ENCODE data around the gene PSMC5. TPM values are rescaled to one million over a fixed set of nuclear protein-coding genes. Genes with fewer than 3 reads are reported as not detected.
"Not testable (repeated sequence)": the region's sequence is repeated elsewhere in the genome, so short reads cannot be mapped to it uniquely, and the experiment has no call there.

Gene PSMC5
- polyA plus RNA-seq, 1 experiment, result 220 TPM

DNA sequence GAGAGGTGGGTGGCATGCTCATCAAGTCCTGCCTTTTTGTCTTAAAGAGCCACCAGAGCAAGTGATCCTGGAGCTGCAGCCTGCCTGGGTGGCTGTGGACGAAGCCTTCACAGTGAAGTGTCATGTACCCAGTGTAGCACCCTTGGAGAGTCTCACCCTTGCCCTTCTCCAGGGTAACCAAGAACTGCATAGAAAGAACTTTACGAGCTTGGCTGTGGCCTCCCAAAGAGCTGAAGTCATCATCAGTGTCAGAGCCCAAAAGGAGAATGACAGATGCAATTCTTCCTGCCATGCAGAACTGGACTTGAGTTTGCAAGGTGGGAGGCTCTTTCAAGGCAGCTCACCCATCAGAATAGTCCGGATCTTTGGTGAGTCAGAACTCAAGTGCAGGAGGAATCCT, 32.0 kb downstream of the PSMC5 start:
- TF ChIP-seq, protein P1, sequence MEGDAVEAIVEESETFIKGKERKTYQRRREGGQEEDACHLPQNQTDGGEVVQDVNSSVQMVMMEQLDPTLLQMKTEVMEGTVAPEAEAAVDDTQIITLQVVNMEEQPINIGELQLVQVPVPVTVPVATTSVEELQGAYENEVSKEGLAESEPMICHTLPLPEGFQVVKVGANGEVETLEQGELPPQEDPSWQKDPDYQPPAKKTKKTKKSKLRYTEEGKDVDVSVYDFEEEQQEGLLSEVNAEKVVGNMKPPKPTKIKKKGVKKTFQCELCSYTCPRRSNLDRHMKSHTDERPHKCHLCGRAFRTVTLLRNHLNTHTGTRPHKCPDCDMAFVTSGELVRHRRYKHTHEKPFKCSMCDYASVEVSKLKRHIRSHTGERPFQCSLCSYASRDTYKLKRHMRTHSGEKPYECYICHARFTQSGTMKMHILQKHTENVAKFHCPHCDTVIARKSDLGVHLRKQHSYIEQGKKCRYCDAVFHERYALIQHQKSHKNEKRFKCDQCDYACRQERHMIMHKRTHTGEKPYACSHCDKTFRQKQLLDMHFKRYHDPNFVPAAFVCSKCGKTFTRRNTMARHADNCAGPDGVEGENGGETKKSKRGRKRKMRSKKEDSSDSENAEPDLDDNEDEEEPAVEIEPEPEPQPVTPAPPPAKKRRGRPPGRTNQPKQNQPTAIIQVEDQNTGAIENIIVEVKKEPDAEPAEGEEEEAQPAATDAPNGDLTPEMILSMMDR (IDR thresholded peaks at IDR 0.05; ENCODE audit: low read depth, low read length), result no peak
- H3K9me3 ChIP-seq (ENCODE audit: control insufficient read depth, insufficient read depth, low read length), result no peaks in the 10 kb centered on the region
- no peak for DNase-seq (ENCODE audit: low read depth, low spot score)
- peaks cover 13% of the 10 kb centered on the region for H3K27me3 ChIP-seq (ENCODE audit: control insufficient read depth, insufficient read depth, low read length)
- H3K4me3 ChIP-seq (ENCODE audit: low read depth, low read length), result no peak overlapping the region
- POLR2A ChIA-PET, result no interaction called here
- no peak overlapping the region for H3K27ac ChIP-seq (ENCODE audit: low read depth, low read length)
- CTCF ChIA-PET, result interaction anchor here (0.5 to 1.8 kb wide), 3 partner anchors 11 to 171 kb away, joined by 3 to 6 read pairs (median 4); no protein-coding TSS in a partner anchor

DNA sequence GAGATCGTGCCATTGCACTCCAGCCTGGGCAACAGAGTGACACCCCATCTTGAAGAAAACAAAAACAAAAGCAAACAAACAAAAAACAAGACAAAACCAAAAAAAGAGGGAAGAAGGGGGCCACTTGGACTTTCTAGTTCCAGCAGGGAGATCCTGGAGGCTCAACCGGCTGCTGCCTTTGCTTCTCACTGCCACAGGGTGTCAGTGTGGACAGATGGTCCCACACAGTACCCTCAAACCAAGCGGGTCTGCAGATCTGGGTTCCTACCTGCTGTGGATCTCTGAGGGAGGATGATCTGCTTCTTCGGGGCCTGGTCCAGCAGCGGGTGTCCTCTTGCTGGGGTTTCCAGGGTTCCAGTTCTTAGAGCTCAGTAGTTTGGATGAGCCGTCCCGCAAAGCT, 39.4 kb downstream of the PSMC5 start:
- H3K27me3 ChIP-seq (ENCODE audit: control insufficient read depth, insufficient read depth, low read length); POLR2A ChIA-PET; H3K9me3 ChIP-seq (ENCODE audit: control insufficient read depth, insufficient read depth, low read length); DNase-seq (ENCODE audit: low read depth, low spot score); H3K27ac ChIP-seq (ENCODE audit: low read depth, low read length); H3K4me3 ChIP-seq (ENCODE audit: low read depth, low read length): not testable (repeated sequence)
- TF ChIP-seq, protein P1 (IDR thresholded peaks at IDR 0.05; ENCODE audit: low read depth, low read length), result peak; percentile 16; the same call in 1 of the 2 replicates
- CTCF ChIA-PET, result interaction anchor here (0.6 to 1.8 kb wide), 9 partner anchors 9 to 230 kb away, joined by 3 to 14 read pairs (median 5); partner anchors contain the start of genes CSHL1 and GH2

DNA sequence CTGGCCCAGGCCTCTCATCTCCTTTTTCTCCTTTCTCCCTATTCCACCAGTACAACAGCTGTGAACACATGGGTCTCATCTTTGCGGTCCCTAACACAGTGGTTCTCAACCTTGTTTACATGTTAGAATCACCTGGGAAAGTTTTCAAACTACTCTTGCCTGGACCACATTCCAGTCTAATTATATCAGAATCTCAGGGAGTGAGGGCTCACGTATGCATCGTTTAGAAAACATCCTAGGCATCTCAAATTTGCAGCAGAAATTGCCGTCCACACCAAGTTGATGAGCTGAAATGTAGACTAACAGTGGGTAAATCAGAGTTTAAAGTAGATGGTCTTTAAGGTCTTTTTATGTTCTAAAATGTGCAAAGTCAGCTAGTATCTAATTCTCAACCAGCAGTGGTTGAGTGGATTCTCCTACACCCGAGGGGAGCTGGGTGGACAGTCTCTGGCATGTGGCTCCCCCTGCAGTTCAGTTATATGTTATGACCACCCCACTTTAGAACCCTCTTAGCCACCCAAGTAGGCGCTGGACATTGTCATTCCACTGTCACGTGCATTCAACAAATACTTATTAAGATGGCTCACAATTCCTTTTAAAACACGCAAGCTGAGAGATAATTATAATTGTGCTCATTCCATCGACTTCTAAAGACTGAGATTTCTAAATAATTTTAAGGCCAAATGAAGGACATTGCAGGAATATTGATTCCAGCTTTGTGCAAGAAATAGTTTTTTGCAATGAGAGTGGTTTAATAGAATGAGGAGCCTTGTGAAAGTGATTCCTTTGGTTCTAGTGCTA, 42.5 kb downstream of the PSMC5 start:
- POLR2A ChIA-PET; H3K4me3 ChIP-seq (ENCODE audit: low read depth, low read length); H3K27me3 ChIP-seq (ENCODE audit: control insufficient read depth, insufficient read depth, low read length); H3K9me3 ChIP-seq (ENCODE audit: control insufficient read depth, insufficient read depth, low read length); H3K27ac ChIP-seq (ENCODE audit: low read depth, low read length); DNase-seq (ENCODE audit: low read depth, low spot score): not testable (repeated sequence)
- CTCF ChIA-PET, result interaction anchor here (1.4 kb wide), 1 partner anchor 12 kb away, joined by 6 read pairs; the partner anchor contains the start of gene GH2
- TF ChIP-seq, protein P1 (IDR thresholded peaks at IDR 0.05; ENCODE audit: low read depth, low read length), result peak; percentile 27

DNA sequence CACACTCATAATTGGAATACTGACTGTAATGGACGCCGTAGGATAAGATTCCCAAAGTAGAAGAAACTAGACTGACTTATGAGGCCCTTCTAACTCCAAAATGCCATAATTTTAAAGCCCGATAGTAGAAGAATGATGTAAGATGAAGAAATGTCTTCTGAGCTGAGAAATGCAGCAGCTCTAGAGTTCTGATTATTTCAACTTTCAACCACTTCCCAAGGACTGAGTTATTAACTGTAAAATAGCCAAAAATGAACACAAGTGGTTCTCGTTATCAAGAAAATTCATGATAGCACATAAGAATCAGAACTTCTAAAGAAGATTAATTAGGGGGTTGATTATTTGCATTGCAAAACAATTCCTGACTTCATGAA, 43.0 kb downstream of the PSMC5 start:
- DNase-seq (ENCODE audit: low read depth, low spot score); H3K4me3 ChIP-seq (ENCODE audit: low read depth, low read length); H3K9me3 ChIP-seq (ENCODE audit: control insufficient read depth, insufficient read depth, low read length); H3K27me3 ChIP-seq (ENCODE audit: control insufficient read depth, insufficient read depth, low read length); POLR2A ChIA-PET; H3K27ac ChIP-seq (ENCODE audit: low read depth, low read length): not testable (repeated sequence)
- CTCF ChIA-PET, result interaction anchor here (1.4 kb wide), 1 partner anchor 11 kb away, joined by 6 read pairs; the partner anchor contains the start of gene GH2

DNA sequence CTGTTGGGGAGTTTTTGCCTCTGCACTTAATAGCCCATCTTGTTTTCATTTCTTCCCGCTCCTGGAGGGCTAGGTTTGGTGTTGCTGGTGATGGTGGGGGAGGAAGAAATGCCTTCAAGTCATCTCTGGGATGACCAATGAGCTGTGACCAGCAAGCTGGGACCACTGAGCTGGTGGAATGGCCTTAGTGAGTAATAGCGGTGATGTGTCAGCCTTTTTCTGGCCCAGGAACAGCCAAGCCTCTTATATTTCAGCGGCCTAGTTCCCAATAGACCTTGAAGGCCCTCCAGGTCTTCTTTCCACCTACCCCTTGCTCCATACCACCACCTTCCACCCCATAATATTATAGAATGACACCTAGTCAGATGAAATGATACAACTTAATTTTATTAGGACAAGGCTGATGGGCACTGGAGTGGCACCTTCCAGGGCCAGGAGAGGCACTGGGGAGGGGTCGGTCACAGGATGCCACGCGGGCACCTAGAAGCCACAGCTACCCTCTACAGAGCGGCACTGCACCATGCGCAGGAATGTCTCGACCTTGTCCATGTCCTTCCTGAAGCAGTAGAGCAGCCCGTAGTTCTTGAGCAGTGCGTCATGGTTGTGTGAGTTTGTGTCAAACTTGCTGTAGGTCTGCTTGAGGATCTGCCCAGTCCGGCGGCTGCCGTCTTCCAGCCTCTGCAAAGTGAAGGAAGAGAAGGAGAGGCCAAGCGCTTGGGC, 44.6 kb downstream of the PSMC5 start:
- H3K9me3 ChIP-seq (ENCODE audit: control insufficient read depth, insufficient read depth, low read length); CTCF ChIA-PET; H3K27ac ChIP-seq (ENCODE audit: low read depth, low read length); H3K4me3 ChIP-seq (ENCODE audit: low read depth, low read length); H3K27me3 ChIP-seq (ENCODE audit: control insufficient read depth, insufficient read depth, low read length); POLR2A ChIA-PET; DNase-seq (ENCODE audit: low read depth, low spot score): not testable (repeated sequence)

DNA sequence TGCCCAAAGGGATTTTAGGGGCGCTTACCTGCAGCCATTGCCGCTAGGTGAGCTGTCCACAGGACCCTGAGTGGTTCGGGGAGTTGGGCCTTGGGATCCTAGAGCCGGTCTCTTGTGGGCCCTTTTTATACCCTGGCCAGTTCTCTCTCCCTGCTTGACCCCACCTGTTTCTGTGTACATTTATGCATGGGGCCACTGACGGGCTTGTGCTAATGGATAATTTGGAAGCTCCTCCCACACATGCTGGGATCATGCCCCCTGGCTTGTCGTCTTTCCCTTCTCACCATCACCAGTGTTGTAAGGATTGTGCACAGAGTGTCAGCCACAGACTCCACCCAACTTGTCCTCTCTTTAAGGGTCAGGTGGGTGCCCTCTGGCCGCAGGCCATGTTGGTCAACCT, 46.3 kb downstream of the PSMC5 start, which contains the start of gene CSH2:
Gene CSH2, minus strand, starts transcription at position 101 of the 400 bp plus-strand sequence. Its CDS starts 63 bp downstream, at position 38.
- DNase-seq (ENCODE audit: low read depth, low spot score); H3K27ac ChIP-seq (ENCODE audit: low read depth, low read length); H3K27me3 ChIP-seq (ENCODE audit: control insufficient read depth, insufficient read depth, low read length); POLR2A ChIA-PET; CTCF ChIA-PET; H3K4me3 ChIP-seq (ENCODE audit: low read depth, low read length); H3K9me3 ChIP-seq (ENCODE audit: control insufficient read depth, insufficient read depth, low read length): not testable (repeated sequence)

DNA sequence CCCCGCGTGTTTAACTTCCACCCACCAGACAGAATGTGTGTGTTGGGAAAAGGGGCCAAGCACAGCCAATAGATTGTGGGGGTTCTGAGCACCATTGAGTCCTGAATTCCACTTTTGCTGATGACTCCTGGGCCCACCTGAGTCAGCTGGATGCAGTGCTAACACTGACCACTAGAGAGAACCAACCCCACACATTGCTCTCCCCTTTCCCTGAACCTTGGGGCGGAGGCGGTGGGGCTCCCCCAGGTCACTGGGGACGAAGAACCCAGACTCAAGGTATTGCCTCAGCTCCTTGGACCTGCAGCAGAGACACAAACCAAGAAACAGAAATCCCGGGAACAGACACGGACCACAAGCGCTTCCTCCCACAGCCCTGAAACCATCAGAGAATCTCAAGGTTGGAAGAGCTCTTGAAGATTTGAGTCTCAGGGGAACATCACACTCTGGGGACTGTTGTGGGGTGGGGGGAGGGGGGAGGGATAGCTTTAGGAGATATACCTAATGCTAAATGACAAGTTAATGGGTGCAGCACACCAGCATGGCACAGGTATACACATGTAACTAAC, 46.9 kb downstream of the PSMC5 start:
- H3K27me3 ChIP-seq (ENCODE audit: control insufficient read depth, insufficient read depth, low read length); H3K9me3 ChIP-seq (ENCODE audit: control insufficient read depth, insufficient read depth, low read length); H3K27ac ChIP-seq (ENCODE audit: low read depth, low read length); POLR2A ChIA-PET; CTCF ChIA-PET; DNase-seq (ENCODE audit: low read depth, low spot score); H3K4me3 ChIP-seq (ENCODE audit: low read depth, low read length): not testable (repeated sequence)

DNA sequence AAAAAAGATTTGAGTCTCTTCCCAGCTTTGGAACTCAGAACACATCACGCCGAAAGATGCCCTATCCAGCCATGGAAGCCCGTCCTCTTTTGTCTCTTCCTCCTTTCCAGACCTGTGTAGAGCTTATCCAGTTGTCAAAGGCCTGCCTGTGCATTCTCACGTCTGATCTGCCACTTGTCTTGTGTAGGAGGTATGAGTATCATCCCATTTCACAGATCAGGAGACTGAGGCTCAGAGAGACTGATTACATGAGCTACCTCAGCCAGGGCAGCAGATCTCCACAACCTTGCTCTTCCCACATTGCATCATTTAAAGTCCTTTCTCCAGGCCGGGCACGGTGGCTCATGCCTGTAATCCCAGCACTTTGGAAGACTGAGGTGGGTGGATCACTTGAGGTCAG, 47.5 kb downstream of the PSMC5 start:
- H3K4me3 ChIP-seq (ENCODE audit: low read depth, low read length); H3K27me3 ChIP-seq (ENCODE audit: control insufficient read depth, insufficient read depth, low read length); DNase-seq (ENCODE audit: low read depth, low spot score); H3K27ac ChIP-seq (ENCODE audit: low read depth, low read length); CTCF ChIA-PET; H3K9me3 ChIP-seq (ENCODE audit: control insufficient read depth, insufficient read depth, low read length); POLR2A ChIA-PET: not testable (repeated sequence)

DNA sequence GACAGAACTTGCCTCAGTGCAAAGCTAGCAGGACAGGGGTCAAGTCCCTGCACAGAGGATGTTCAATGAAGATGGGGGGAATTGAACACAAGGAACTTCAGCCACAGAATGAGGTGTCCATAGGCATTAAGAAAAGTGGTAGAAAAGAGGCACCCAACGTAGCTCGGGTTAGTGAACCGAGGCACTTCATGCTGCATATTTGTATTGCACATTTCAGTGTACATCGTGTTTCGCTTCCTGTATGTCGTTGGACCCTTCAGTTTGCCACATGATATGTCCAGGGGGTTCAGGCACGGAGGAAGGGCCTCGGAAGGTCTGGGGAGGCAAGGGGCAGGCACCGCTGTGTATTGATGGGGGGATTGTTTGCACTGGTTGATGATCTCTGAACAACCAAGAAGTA, 51.2 kb downstream of the PSMC5 start:
- H3K9me3 ChIP-seq (ENCODE audit: control insufficient read depth, insufficient read depth, low read length); POLR2A ChIA-PET; H3K27ac ChIP-seq (ENCODE audit: low read depth, low read length); H3K27me3 ChIP-seq (ENCODE audit: control insufficient read depth, insufficient read depth, low read length); H3K4me3 ChIP-seq (ENCODE audit: low read depth, low read length); CTCF ChIA-PET; DNase-seq (ENCODE audit: low read depth, low spot score): not testable (repeated sequence)

Measured in AG04450 (cell line).